Uterus (tissue), 2 donors: Measurements from ENCODE around the gene ZNF207.

Source experiments
- POLR2A ChIP-seq, 2 donors: fragments of 450-650 bp; IDR thresholded peaks; one replicate each; pipeline ENCODE4 v1.6.1; 2016; ENCODE audit warnings: antibody characterized with exemption in 2 of 2, mild to moderate bottlenecking in 1 of 2, moderate library complexity in 1 of 2
- TF ChIP-seq, protein P1 (sequence below), 4 experiments: fragments of 200-600 bp in 2 of 4; fragments of 450-650 bp in 2 of 4; sonication (generic) in 2 of 4; IDR thresholded peaks; one replicate each; pipeline ENCODE4 v1.5.1; 2016 to 2019; ENCODE audit warnings: antibody characterized with exemption in 4 of 4, mild to moderate bottlenecking in 2 of 4, moderate library complexity in 1 of 4

DNA sequence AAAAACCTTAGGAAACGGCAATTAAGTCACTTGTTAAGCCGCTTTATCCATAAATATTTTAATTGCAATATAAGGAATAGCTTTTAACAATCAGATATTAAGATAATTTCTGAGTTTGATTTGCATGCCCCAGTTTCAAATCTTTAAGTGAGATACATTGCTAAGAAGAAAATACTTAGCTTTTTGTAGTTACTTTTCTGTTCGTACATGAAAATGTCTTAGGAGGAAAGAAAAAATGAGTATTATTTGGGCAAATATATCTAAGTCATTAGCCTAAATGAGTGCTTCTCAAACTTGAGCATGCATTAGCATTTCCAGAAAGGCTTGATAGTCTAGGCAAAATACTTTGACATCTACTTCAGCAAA, 6.4 kb downstream of the ZNF207 start:
- TF ChIP-seq, protein P1, sequence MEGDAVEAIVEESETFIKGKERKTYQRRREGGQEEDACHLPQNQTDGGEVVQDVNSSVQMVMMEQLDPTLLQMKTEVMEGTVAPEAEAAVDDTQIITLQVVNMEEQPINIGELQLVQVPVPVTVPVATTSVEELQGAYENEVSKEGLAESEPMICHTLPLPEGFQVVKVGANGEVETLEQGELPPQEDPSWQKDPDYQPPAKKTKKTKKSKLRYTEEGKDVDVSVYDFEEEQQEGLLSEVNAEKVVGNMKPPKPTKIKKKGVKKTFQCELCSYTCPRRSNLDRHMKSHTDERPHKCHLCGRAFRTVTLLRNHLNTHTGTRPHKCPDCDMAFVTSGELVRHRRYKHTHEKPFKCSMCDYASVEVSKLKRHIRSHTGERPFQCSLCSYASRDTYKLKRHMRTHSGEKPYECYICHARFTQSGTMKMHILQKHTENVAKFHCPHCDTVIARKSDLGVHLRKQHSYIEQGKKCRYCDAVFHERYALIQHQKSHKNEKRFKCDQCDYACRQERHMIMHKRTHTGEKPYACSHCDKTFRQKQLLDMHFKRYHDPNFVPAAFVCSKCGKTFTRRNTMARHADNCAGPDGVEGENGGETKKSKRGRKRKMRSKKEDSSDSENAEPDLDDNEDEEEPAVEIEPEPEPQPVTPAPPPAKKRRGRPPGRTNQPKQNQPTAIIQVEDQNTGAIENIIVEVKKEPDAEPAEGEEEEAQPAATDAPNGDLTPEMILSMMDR (IDR thresholded peaks at IDR 0.05) = no peak
- no peak for TF ChIP-seq POLR2A (IDR thresholded peaks at IDR 0.05)
